HepG2 (cell line): Measurements from ENCODE around the gene SLC38A2. TPM values are rescaled to one million over a fixed set of nuclear protein-coding genes. Genes with fewer than 3 reads are reported as not detected.
A peak's percentile ranks its signal among the peaks of the same experiment; 100 is the strongest.

Source experiments
- HOXA9 ChIP-seq: sonication (generic); formaldehyde crosslinking; IDR thresholded peaks from 2 replicates; pipeline ENCODE4 v1.8.1; 2022; ENCODE audit warnings: missing genetic modification reagents, mild to moderate bottlenecking, moderate library complexity, borderline replicate concordance
- MTA3 ChIP-seq: sonication (generic); formaldehyde crosslinking; IDR thresholded peaks from 2 replicates; pipeline ENCODE4 v1.4.0; 2020; ENCODE audit warnings: missing genetic modification reagents
- PITX1 ChIP-seq: sonication (generic); formaldehyde crosslinking; IDR thresholded peaks from 2 replicates; pipeline ENCODE4 v1.5.1; 2020; ENCODE audit warnings: mild to moderate bottlenecking, missing genetic modification reagents
- RARG ChIP-seq: sonication (generic); formaldehyde crosslinking; IDR thresholded peaks from 2 replicates; pipeline ENCODE4 v1.4.0; 2020; ENCODE audit warnings: low read depth, mild to moderate bottlenecking, missing genetic modification reagents
- SMAD3 ChIP-seq: sonication (generic); formaldehyde crosslinking; IDR thresholded peaks from 2 replicates; pipeline ENCODE4 v1.4.0; 2020; ENCODE audit warnings: missing genetic modification reagents
- SP4 ChIP-seq: sonication (generic); formaldehyde crosslinking; IDR thresholded peaks from 2 replicates; pipeline ENCODE4 v1.8.1; 2023; ENCODE audit warnings: mild to moderate bottlenecking, missing genetic modification reagents
- U2AF2 ChIP-seq: fragments of 200-400 bp; formaldehyde crosslinking; IDR thresholded peaks from 2 replicates; pipeline ENCODE4 v1.6.1; 2017; ENCODE audit warnings: low read depth, mild to moderate bottlenecking, low read length
- ZKSCAN5 ChIP-seq: sonication (generic); formaldehyde crosslinking; IDR thresholded peaks from 2 replicates; pipeline ENCODE4 v1.5.1; 2020; ENCODE audit warnings: mild to moderate bottlenecking, missing genetic modification reagents
- ZNF256 ChIP-seq: sonication (generic); formaldehyde crosslinking; conservative IDR thresholded peaks from 2 replicates; pipeline ENCODE4 v1.4.0; 2020; ENCODE audit warnings: missing genetic modification reagents
- ZNF34 ChIP-seq: sonication (generic); formaldehyde crosslinking; IDR thresholded peaks from 2 replicates; pipeline ENCODE4 v1.4.0; 2020; ENCODE audit warnings: mild to moderate bottlenecking, missing genetic modification reagents, borderline replicate concordance
- ZNF468 ChIP-seq: sonication (generic); formaldehyde crosslinking; IDR thresholded peaks from 2 replicates; pipeline ENCODE4 v1.8.0; 2022; ENCODE audit warnings: mild to moderate bottlenecking, moderate library complexity, missing genetic modification reagents
- ZNF841 ChIP-seq: sonication (generic); formaldehyde crosslinking; IDR thresholded peaks from 2 replicates; pipeline ENCODE4 v1.8.1; 2023; ENCODE audit warnings: missing genetic modification reagents, borderline replicate concordance
- polyA plus RNA-seq, 8 experiments: library from polyadenylated mRNA; depleted of rRNA in 3 of 8; stranded (reverse) in 7 of 8; unstranded in 1 of 8; fragments of >200 nt; fragmentation: Illumina TruSeq in 4 of 8; extraction: Trizol in 4 of 8; gene quantifications; 2 replicates each; pipeline versions ENCODE4 v1.2.1 to v1.2.3, GENCODE V29; 2011 to 2016; ENCODE audit warnings: low read depth in 4 of 8, missing spikeins in 1 of 8, mixed read lengths in 1 of 8; ENCODE audit not compliant: insufficient read depth in 1 of 8
- total RNA-seq, 5 experiments: library from RNA; depleted of rRNA; stranded (reverse); fragments of >200 nt; fragmentation: Illumina TruSeq; extraction: Trizol; gene quantifications; 2 replicates each; pipeline ENCODE4 v1.2.3, GENCODE V29; 2016; ENCODE audit warnings: low read depth in 1 of 5
- TF ChIP-seq, protein P1 (sequence below): sonication (generic); formaldehyde crosslinking; IDR thresholded peaks from 2 replicates; pipeline ENCODE4 v1.5.1; 2020; ENCODE audit warnings: mild to moderate bottlenecking, missing genetic modification reagents, moderate library complexity
- TF ChIP-seq, protein P2 (sequence below): sonication (generic); formaldehyde crosslinking; IDR thresholded peaks from 2 replicates; pipeline ENCODE4 v1.5.0; 2020; ENCODE audit warnings: missing genetic modification reagents, mild to moderate bottlenecking, borderline replicate concordance
- TF ChIP-seq, protein P3 (sequence below): sonication (generic); formaldehyde crosslinking; IDR thresholded peaks from 2 replicates; pipeline ENCODE4 v1.8.1; 2023; ENCODE audit warnings: mild to moderate bottlenecking, missing genetic modification reagents
- TF ChIP-seq, protein P4 (sequence below): sonication (generic); formaldehyde crosslinking; IDR thresholded peaks from 2 replicates; pipeline ENCODE4 v1.5.1; 2020; ENCODE audit warnings: mild to moderate bottlenecking, moderate library complexity, missing genetic modification reagents
- TF ChIP-seq, protein P5 (sequence below): sonication (generic); formaldehyde crosslinking; IDR thresholded peaks from 2 replicates; pipeline ENCODE4 v1.4.0; 2020; ENCODE audit warnings: missing genetic modification reagents

SLC38A2 gene
- total and polyA plus RNA-seq, 2 of the 13 experiments (the other 11 are each of a cell fraction or from before 2014, with no cell fraction given), result 368 to 880 TPM

DNA sequence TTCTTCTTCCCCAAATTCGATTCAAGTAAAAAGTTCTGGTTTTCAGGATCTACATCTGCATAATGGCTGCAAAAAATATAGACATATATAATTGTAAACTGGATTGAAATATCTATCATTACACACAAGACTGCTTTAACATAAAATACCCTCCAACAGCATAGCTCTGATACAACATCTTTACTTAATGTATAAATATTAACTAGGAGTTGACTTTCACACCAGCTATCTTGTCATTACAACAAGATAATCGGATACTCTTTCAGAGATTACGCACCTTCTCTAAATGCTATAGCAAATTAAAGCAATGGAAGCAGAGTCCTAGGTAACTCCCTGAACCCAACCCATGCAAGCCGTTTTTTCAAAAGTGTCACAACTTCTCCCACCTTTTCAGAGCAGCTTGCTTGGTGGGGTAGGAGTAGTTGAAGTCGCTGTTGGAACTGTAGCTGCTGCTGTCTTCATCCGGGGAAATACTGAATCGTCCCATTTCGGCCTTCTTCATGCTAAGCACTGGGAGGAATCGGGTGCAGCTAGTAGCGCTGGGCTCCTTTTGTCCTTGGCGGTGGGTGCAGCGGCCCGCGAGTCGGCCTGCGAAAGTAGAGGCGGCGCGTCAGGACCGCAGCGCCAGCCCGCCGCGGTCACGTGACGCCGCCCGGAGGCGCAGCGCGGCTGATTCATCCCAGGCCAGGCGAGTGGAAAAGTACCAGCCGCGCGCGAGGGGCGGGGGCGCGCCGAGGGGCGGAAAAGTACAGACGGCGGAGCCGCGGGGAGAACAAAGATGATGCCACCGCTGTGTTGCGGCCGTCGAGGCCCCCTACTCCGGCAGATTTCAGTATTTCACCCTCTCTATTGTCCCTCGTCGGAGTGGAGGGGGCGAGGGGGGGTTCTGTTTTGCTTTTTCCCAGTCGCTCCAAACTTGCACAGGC, 1.5 kb downstream of the SLC38A2 start (continued):
- TF ChIP-seq, protein P1, sequence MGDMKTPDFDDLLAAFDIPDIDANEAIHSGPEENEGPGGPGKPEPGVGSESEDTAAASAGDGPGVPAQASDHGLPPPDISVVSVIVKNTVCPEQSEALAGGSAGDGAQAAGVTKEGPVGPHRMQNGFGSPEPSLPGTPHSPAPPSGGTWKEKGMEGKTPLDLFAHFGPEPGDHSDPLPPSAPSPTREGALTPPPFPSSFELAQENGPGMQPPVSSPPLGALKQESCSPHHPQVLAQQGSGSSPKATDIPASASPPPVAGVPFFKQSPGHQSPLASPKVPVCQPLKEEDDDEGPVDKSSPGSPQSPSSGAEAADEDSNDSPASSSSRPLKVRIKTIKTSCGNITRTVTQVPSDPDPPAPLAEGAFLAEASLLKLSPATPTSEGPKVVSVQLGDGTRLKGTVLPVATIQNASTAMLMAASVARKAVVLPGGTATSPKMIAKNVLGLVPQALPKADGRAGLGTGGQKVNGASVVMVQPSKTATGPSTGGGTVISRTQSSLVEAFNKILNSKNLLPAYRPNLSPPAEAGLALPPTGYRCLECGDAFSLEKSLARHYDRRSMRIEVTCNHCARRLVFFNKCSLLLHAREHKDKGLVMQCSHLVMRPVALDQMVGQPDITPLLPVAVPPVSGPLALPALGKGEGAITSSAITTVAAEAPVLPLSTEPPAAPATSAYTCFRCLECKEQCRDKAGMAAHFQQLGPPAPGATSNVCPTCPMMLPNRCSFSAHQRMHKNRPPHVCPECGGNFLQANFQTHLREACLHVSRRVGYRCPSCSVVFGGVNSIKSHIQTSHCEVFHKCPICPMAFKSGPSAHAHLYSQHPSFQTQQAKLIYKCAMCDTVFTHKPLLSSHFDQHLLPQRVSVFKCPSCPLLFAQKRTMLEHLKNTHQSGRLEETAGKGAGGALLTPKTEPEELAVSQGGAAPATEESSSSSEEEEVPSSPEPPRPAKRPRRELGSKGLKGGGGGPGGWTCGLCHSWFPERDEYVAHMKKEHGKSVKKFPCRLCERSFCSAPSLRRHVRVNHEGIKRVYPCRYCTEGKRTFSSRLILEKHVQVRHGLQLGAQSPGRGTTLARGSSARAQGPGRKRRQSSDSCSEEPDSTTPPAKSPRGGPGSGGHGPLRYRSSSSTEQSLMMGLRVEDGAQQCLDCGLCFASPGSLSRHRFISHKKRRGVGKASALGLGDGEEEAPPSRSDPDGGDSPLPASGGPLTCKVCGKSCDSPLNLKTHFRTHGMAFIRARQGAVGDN, result peak; percentile 75
- TF ChIP-seq, protein P2, sequence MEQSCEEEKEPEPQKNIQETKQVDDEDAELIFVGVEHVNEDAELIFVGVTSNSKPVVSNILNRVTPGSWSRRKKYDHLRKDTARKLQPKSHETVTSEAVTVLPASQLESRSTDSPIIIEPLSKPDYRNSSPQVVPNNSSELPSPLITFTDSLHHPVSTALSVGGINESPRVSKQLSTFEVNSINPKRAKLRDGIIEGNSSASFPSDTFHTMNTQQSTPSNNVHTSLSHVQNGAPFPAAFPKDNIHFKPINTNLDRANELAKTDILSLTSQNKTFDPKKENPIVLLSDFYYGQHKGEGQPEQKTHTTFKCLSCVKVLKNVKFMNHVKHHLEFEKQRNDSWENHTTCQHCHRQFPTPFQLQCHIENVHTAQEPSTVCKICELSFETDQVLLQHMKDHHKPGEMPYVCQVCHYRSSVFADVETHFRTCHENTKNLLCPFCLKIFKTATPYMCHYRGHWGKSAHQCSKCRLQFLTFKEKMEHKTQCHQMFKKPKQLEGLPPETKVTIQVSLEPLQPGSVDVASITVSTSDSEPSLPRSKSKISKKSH, result no peak
- TF ChIP-seq U2AF2 (no peak), SMAD3 (peak; percentile 56; the same call in 1 of the 2 replicates), PITX1 (CRISPR knock-in tag) (no peak), RARG (CRISPR knock-in tag) (no peak), SP4 (CRISPR knock-in tag) (peak; percentile 15; the same call in 1 of the 2 replicates), HOXA9 (CRISPR knock-in tag) (no peak; the same call in 1 of the 2 replicates), MTA3 (CRISPR knock-in tag) (no peak), ZNF256 (no peak), ZKSCAN5 (CRISPR knock-in tag) (no peak), ZNF468 (no peak; the same call in 1 of the 2 replicates), ZNF841 (0 out of 2 replicates have a peak, but pooled peaks have one; percentile 14), ZNF34 (CRISPR knock-in tag) (no peak; the same call in 1 of the 2 replicates)
- TF ChIP-seq, protein P3, sequence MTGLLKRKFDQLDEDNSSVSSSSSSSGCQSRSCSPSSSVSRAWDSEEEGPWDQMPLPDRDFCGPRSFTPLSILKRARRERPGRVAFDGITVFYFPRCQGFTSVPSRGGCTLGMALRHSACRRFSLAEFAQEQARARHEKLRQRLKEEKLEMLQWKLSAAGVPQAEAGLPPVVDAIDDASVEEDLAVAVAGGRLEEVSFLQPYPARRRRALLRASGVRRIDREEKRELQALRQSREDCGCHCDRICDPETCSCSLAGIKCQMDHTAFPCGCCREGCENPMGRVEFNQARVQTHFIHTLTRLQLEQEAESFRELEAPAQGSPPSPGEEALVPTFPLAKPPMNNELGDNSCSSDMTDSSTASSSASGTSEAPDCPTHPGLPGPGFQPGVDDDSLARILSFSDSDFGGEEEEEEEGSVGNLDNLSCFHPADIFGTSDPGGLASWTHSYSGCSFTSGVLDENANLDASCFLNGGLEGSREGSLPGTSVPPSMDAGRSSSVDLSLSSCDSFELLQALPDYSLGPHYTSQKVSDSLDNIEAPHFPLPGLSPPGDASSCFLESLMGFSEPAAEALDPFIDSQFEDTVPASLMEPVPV (CRISPR knock-in tag), result peak; percentile 66
- TF ChIP-seq, protein P4, sequence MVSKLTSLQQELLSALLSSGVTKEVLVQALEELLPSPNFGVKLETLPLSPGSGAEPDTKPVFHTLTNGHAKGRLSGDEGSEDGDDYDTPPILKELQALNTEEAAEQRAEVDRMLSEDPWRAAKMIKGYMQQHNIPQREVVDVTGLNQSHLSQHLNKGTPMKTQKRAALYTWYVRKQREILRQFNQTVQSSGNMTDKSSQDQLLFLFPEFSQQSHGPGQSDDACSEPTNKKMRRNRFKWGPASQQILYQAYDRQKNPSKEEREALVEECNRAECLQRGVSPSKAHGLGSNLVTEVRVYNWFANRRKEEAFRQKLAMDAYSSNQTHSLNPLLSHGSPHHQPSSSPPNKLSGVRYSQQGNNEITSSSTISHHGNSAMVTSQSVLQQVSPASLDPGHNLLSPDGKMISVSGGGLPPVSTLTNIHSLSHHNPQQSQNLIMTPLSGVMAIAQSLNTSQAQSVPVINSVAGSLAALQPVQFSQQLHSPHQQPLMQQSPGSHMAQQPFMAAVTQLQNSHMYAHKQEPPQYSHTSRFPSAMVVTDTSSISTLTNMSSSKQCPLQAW (CRISPR knock-in tag), result no peak; the same call in 1 of the 2 replicates
- TF ChIP-seq, protein P5, sequence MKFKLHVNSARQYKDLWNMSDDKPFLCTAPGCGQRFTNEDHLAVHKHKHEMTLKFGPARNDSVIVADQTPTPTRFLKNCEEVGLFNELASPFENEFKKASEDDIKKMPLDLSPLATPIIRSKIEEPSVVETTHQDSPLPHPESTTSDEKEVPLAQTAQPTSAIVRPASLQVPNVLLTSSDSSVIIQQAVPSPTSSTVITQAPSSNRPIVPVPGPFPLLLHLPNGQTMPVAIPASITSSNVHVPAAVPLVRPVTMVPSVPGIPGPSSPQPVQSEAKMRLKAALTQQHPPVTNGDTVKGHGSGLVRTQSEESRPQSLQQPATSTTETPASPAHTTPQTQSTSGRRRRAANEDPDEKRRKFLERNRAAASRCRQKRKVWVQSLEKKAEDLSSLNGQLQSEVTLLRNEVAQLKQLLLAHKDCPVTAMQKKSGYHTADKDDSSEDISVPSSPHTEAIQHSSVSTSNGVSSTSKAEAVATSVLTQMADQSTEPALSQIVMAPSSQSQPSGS (CRISPR knock-in tag), result peak; percentile 41; the same call in 1 of the 2 replicates
